Dendritic cell treated with granulocyte-macrophage colony-stimulating factor and Interleukin-4, amounts not matched to agents 40 ng/mL and 50 ng/mL, for 4 days (primary cell): ENCODE measurements around the gene EIF3D.

Experiments
- H3K27ac Mint-ChIP-seq: one replicate; pipeline ENCODE4 v1.8.0; 2022; ENCODE audit warnings: mild to moderate bottlenecking, mixed read lengths
- H3K27me3 Mint-ChIP-seq: one replicate; pipeline ENCODE4 v1.8.0; 2022; ENCODE audit warnings: mild to moderate bottlenecking, mixed read lengths
- H3K36me3 Mint-ChIP-seq: one replicate; pipeline ENCODE4 v1.8.0; 2022; ENCODE audit warnings: low read depth, mixed read lengths
- H3K4me1 Mint-ChIP-seq: one replicate; pipeline ENCODE4 v1.8.0; 2022; ENCODE audit warnings: low read depth, mixed read lengths
- H3K4me3 Mint-ChIP-seq: one replicate; pipeline ENCODE4 v1.8.0; 2022; ENCODE audit warnings: mild to moderate bottlenecking, moderate library complexity, mixed read lengths
- H3K9me3 Mint-ChIP-seq: one replicate; pipeline ENCODE4 v1.8.0; 2022; ENCODE audit warnings: mixed read lengths
- intact Hi-C: fragments of 100-400 bp; cut with micrococcal nuclease; formaldehyde crosslinking; loops from one replicate; pipeline ENCODE4 v1.15.0; 2022

The EIF3D gene

GRCh38 chr22:36563001-36563400, 34.0 kb upstream of the EIF3D start:
- Mint-ChIP-seq H3K36me3 (no peaks in the 10 kb centered on the region), H3K4me3 (no peak overlapping the region), H3K27ac (peak overlapping the region; percentile 52), H3K4me1 (peaks cover 37% of the 10 kb centered on the region), H3K27me3 (peaks cover 51% of the 10 kb centered on the region), H3K9me3 (no peaks in the 10 kb centered on the region)
- intact Hi-C loops = no loop called here

DNA sequence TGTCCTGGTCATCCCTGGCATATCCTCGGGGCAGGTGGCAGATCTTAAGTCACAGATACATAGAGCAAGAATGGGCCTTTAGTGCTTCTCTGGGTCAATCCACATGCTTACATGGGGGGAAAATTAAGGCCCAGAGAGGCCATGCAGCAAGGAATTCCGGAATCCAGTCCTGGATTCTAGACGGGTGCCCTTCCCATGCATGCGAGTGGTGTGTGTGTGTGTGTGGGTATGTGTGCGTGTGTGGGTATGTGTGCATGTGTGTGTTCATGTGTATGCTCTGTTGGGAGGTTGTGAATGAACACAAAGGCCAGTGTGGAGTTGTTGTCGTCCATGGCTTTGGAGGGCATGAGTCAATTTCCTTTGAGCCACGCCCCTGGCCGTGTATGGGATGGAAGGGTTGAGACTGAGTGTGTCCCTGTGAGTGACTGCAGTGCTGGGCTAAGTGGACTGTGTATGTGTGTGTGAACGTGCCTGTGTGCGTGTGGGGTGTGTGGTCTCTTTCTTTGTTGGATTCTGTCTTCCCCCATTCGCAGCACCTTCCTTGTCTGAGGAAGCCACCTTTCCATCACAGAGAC, 33.4 kb upstream of the EIF3D start:
- no peaks in the 10 kb centered on the region for H3K36me3 Mint-ChIP-seq
- H3K9me3 Mint-ChIP-seq = no peaks in the 10 kb centered on the region
- no peak overlapping the region for H3K4me3 Mint-ChIP-seq
- H3K27me3 Mint-ChIP-seq = peaks cover 47% of the 10 kb centered on the region
- peak overlapping the region; percentile 52 for H3K27ac Mint-ChIP-seq
- intact Hi-C loops = no loop called here
- H3K4me1 Mint-ChIP-seq = peaks cover 37% of the 10 kb centered on the region

DNA sequence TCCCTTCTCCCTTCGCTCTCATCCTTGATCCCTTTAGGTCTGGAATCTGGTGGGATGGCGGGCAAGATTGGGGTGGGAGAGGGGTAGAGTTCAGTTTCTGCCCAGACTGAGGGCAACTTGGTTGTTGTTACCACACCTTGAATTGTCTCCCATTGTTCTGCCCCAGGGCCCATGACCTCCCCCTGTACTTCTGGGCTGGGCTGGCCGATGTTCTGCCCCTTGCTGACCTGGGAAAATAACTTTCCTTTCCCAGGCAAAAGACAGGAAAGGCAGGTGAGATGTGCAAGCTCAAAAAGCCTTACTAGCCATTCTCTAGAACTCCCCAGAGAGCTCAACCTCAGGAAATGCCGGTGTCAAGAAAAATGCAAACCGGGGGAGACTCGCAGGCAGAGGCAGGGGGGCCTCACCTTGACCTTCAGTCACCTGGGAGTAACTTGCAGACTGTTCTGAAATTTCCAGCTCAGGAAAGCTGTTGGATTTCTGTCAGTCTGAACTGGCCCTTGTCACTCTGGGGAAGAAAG, 32.4 kb upstream of the EIF3D start:
- Mint-ChIP-seq H3K27me3 (peaks cover 43% of the 10 kb centered on the region), H3K36me3 (no peaks in the 10 kb centered on the region), H3K27ac (no peak overlapping the region), H3K9me3 (no peaks in the 10 kb centered on the region), H3K4me1 (peaks cover 37% of the 10 kb centered on the region), H3K4me3 (no peak overlapping the region)
- intact Hi-C loops = no loop called here

DNA sequence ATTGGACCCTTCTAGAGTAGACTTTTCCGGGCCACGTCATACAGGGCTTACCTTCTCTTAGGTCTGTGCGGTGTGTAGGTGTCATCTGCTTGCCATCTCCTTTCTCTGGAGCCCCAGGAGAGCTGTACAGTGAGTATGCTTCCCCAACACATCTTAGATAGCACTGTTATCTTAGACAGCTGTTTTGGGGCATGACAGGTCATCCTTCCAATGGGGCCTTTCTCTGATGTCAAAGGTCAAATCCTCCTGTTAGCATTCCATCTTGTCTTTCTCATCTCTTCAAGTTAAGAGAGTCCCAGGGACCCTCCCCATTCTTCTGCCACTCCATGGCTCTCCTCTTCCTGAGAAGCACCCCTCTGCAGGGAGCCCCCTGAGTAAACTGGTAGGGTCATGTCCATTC, 31.0 kb upstream of the EIF3D start:
- Mint-ChIP-seq H3K4me1 (peaks cover 27% of the 10 kb centered on the region), H3K27me3 (peaks cover 32% of the 10 kb centered on the region), H3K36me3 (no peaks in the 10 kb centered on the region), H3K27ac (no peak overlapping the region), H3K4me3 (no peak overlapping the region), H3K9me3 (no peaks in the 10 kb centered on the region)
- intact Hi-C loops = no loop called here

- no peaks in the 10 kb centered on the region for H3K9me3 Mint-ChIP-seq
- intact Hi-C loops = no loop called here
- peaks cover 18% of the 10 kb centered on the region for H3K4me1 Mint-ChIP-seq
- no peaks in the 10 kb centered on the region for H3K36me3 Mint-ChIP-seq
- peaks cover 24% of the 10 kb centered on the region for H3K27me3 Mint-ChIP-seq
- H3K27ac Mint-ChIP-seq = no peak overlapping the region
- H3K4me3 Mint-ChIP-seq = no peak overlapping the region
Observed at GRCh38 chr22:36554098-36554497, 25.1 kb upstream of the EIF3D start.

DNA sequence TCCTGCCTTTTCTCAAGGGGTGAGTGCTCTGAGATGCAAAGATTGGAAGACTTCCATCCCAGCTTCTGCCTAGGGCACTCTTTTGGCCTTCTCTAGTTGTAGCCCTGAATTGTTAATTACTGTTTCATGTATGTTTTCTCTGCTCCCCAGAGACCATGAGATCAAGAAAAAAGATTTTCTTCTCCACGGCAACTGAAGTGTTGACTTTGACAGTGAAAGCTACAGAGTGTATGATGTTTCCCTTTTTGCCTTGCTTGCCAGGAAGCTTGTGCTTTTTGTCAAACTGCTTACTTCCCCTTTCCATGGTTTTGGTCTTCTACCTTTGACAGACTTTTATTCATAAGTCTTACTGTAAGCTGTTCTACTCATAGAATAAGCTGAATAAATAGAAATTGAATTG, 23.3 kb upstream of the EIF3D start:
- Mint-ChIP-seq H3K4me1 (peaks cover 27% of the 10 kb centered on the region), H3K36me3 (no peaks in the 10 kb centered on the region), H3K27ac (peak overlapping the region; percentile 28), H3K9me3 (no peaks in the 10 kb centered on the region), H3K27me3 (peaks cover 25% of the 10 kb centered on the region), H3K4me3 (no peak overlapping the region)
- intact Hi-C loops = no loop called here

DNA sequence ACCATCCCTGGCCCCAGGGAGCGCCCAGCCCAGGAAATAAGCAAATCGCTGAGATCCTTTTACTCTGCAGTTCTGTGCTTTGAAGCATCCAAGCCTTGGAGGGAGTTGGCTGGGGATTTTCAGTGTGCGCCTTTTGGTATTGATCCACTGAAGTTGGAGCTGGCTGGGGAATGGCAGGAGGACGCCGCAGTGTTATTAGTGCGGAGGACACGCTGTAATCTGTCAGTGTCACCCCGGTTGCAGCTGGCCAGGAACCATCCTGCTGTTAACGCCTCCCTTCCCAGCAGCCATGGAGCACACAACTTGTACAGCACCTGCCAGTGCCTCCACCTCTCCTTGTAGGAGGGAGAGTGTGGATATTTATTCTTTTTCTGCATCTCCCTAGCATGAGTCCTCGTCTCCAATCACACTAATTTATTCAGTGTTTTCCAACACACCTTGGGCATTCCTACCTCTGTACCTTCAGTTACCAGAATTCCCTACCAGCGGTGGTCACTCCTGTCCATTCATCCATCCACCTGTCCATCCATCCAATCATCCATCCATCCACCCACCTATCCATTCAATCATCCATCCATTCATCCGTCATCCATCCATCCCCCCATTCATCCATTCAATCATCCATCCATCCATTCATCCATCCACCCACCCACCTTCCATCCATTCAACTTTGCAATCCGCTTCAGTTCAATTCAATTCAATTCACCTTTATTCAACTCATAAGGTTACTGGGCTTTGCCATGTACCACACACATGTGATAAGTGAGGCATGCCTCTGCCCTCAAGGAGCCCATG, 21.9 kb upstream of the EIF3D start:
- Mint-ChIP-seq H3K9me3 (no peaks in the 10 kb centered on the region), H3K27me3 (peaks cover 26% of the 10 kb centered on the region), H3K27ac (peak overlapping the region; percentile 28), H3K4me1 (peaks cover 32% of the 10 kb centered on the region), H3K4me3 (no peak overlapping the region), H3K36me3 (no peaks in the 10 kb centered on the region)
- intact Hi-C loops = no loop called here

GRCh38 chr22:36549033-36549432, 20.1 kb upstream of the EIF3D start:
- peak overlapping the region; percentile 21 for H3K27ac Mint-ChIP-seq

GRCh38 chr22:36548606-36549005, 19.6 kb upstream of the EIF3D start:
- H3K27me3 Mint-ChIP-seq = peaks cover 26% of the 10 kb centered on the region
- no peak overlapping the region for H3K4me3 Mint-ChIP-seq
- no peaks in the 10 kb centered on the region for H3K36me3 Mint-ChIP-seq
- intact Hi-C loops = loop anchor here (5.0 kb wide), 2 partner anchors 304 to 429 kb away; no protein-coding TSS in a partner anchor
- peak overlapping the region; percentile 21 for H3K27ac Mint-ChIP-seq
- peaks cover 33% of the 10 kb centered on the region for H3K4me1 Mint-ChIP-seq
- H3K9me3 Mint-ChIP-seq = no peaks in the 10 kb centered on the region

More at GRCh38 chr22:36549033-36549432, 20.1 kb upstream of the EIF3D start:
- H3K4me1 Mint-ChIP-seq = peaks cover 33% of the 10 kb centered on the region
- no peaks in the 10 kb centered on the region for H3K36me3 Mint-ChIP-seq
- H3K4me3 Mint-ChIP-seq = no peak overlapping the region
- H3K9me3 Mint-ChIP-seq = no peaks in the 10 kb centered on the region
- intact Hi-C loops = loop anchor here (5.0 kb wide), 2 partner anchors 303 to 428 kb away; no protein-coding TSS in a partner anchor
- peaks cover 26% of the 10 kb centered on the region for H3K27me3 Mint-ChIP-seq

- Mint-ChIP-seq H3K4me3 (no peak overlapping the region), H3K27ac (no peak overlapping the region), H3K27me3 (peaks cover 26% of the 10 kb centered on the region), H3K9me3 (no peaks in the 10 kb centered on the region), H3K4me1 (peaks cover 29% of the 10 kb centered on the region), H3K36me3 (no peaks in the 10 kb centered on the region)
- intact Hi-C loops = loop anchor here (2.0 to 5.0 kb wide), 3 partner anchors 228 to 430 kb away; no protein-coding TSS in a partner anchor
Observed at GRCh38 chr22:36546932-36547331, 18.0 kb upstream of the EIF3D start.

- Mint-ChIP-seq H3K27ac (no peak overlapping the region), H3K9me3 (no peaks in the 10 kb centered on the region), H3K4me1 (peaks cover 23% of the 10 kb centered on the region), H3K36me3 (no peaks in the 10 kb centered on the region), H3K4me3 (no peak overlapping the region), H3K27me3 (peaks cover 22% of the 10 kb centered on the region)
- intact Hi-C loops = loop anchor here (2.0 to 5.0 kb wide), 3 partner anchors 229 to 431 kb away; no protein-coding TSS in a partner anchor
Observed at GRCh38 chr22:36546092-36546804, 17.3 kb upstream of the EIF3D start.

- Mint-ChIP-seq H3K27me3 (peaks cover 17% of the 10 kb centered on the region), H3K27ac (no peak overlapping the region), H3K4me1 (peaks cover 15% of the 10 kb centered on the region), H3K36me3 (no peaks in the 10 kb centered on the region), H3K4me3 (no peak overlapping the region), H3K9me3 (no peaks in the 10 kb centered on the region)
- intact Hi-C loops = no loop called here
Observed at GRCh38 chr22:36544107-36544620, 15.2 kb upstream of the EIF3D start.

DNA sequence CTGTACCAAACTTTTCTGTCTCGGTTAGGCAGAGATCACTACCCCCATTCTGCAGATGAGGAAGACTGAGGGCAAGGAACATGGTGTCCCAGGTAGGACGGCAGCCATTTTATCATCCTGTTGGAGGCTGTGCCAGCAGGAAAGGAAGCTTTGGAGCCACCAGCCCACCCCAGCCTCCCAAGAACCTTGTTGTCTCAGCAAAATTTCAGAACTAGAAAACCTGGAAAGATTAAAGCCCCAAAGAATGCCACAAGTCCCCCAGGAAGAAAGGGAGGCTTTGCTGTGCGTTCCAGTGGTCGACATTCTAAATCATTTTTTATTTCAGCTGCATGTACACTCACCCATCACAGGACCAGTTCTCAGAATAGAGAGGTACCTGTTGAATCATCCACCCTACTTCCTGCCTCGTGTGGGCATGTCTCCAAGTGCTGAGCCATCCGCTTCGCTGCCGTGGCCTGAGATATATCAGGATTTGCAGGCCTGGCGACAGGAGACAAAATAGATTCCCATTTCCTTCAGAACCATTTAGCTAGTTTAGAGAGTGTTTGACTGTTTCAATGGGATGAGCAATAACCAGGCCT, 13.0 kb upstream of the EIF3D start:
- Mint-ChIP-seq H3K9me3 (no peaks in the 10 kb centered on the region), H3K27me3 (peaks cover 14% of the 10 kb centered on the region)

More for the DNA sequence above, 13.0 kb upstream of the EIF3D start:
- H3K4me1 Mint-ChIP-seq = peaks cover 6% of the 10 kb centered on the region
- no peak overlapping the region for H3K27ac Mint-ChIP-seq
- H3K4me3 Mint-ChIP-seq = no peak overlapping the region
- intact Hi-C loops = no loop called here
- no peaks in the 10 kb centered on the region for H3K36me3 Mint-ChIP-seq
